Liver (tissue), 9 donors: ENCODE results near the gene CEP120. TPM values are rescaled to one million over a fixed set of nuclear protein-coding genes. Genes with fewer than 3 reads are reported as not detected.
A peak's percentile ranks its signal among the peaks of the same experiment; 100 is the strongest.

Experiments used
- DNase-seq: peaks from one replicate; pipeline ENCODE4 v3.0.0-alpha.2; 2017; ENCODE audit warnings: low spot score
- H3K27ac ChIP-seq, 2 donors: one replicate each; pipeline ENCODE4 v1.7.0; 2013; ENCODE audit warnings: inconsistent platforms in 2 of 2, low read length in 2 of 2, control low read depth in 1 of 2, low read depth in 1 of 2, mild to moderate bottlenecking in 1 of 2
- H3K27me3 ChIP-seq, 4 donors: one replicate each; pipeline versions ENCODE4 v1.6.1 to v1.7.0; 2013; ENCODE audit warnings: low read length in 3 of 4, inconsistent platforms in 1 of 4, mild to moderate bottlenecking in 1 of 4, moderate library complexity in 1 of 4; ENCODE audit not compliant: control insufficient read depth in 4 of 4, insufficient read depth in 4 of 4
- H3K36me3 ChIP-seq, 4 donors: one replicate each; pipeline versions ENCODE4 v1.6.1 to v1.7.0; 2013; ENCODE audit warnings: low read length in 3 of 4, mild to moderate bottlenecking in 3 of 4, low read depth in 1 of 4, moderate library complexity in 1 of 4; ENCODE audit not compliant: control insufficient read depth in 4 of 4, insufficient read depth in 3 of 4
- H3K4me1 ChIP-seq, 4 donors: one replicate each; pipeline versions ENCODE4 v1.6.1 to v1.7.0; 2013; ENCODE audit warnings: low read length in 3 of 4, mild to moderate bottlenecking in 3 of 4, moderate library complexity in 1 of 4; ENCODE audit not compliant: control insufficient read depth in 4 of 4, insufficient read depth in 4 of 4
- H3K4me3 ChIP-seq, 3 donors: one replicate each; pipeline versions ENCODE4 v1.6.1 to v1.7.0; 2013; ENCODE audit warnings: low read length in 3 of 3, control low read depth in 1 of 3, low read depth in 1 of 3, mild to moderate bottlenecking in 1 of 3
- H3K9ac ChIP-seq, 2 donors: one replicate each; pipeline ENCODE4 v1.7.0; 2013; ENCODE audit warnings: low read length in 2 of 2, mild to moderate bottlenecking in 2 of 2, moderate library complexity in 2 of 2, control low read depth in 1 of 2, low read depth in 1 of 2
- H3K9me3 ChIP-seq, 4 donors: one replicate each; pipeline versions ENCODE4 v1.6.1 to v1.7.0; 2013; ENCODE audit warnings: low read length in 3 of 4; ENCODE audit not compliant: control insufficient read depth in 4 of 4
- ATF3 ChIP-seq: IDR thresholded peaks from 2 replicates; pipeline ENCODE4 v1.6.1; 2016; ENCODE audit warnings: antibody characterized with exemption
- CTCF ChIP-seq: fragments of 150-350 bp; IDR thresholded peaks from 2 replicates; pipeline ENCODE4 v1.5.1; 2017; ENCODE audit warnings: improper control_type of control experiment, low read depth, low read length; ENCODE audit not compliant: missing input control
- EGR1 ChIP-seq, 2 donors: IDR thresholded peaks; 2 replicates each; pipeline ENCODE4 v1.6.1; 2016 to 2018; ENCODE audit warnings: antibody characterized with exemption in 2 of 2, low read depth in 2 of 2
- FOXA1 ChIP-seq: IDR thresholded peaks from 2 replicates; pipeline ENCODE4 v1.6.1; 2016; ENCODE audit warnings: antibody characterized with exemption
- FOXA2 ChIP-seq: IDR thresholded peaks from 2 replicates; pipeline ENCODE4 v1.6.1; 2016; ENCODE audit warnings: antibody characterized with exemption
- GABPA ChIP-seq, 2 donors: IDR thresholded peaks in 1 of 2; conservative IDR thresholded peaks in 1 of 2; 2 replicates each; pipeline ENCODE4 v1.6.1; 2016; ENCODE audit warnings: antibody characterized with exemption in 2 of 2, mild to moderate bottlenecking in 1 of 2, moderate library complexity in 1 of 2
- HNF4A ChIP-seq, 2 donors: conservative IDR thresholded peaks; 2 replicates each; pipeline ENCODE4 v1.6.1; 2016; ENCODE audit warnings: antibody characterized with exemption in 2 of 2, mild to moderate bottlenecking in 2 of 2
- HNF4G ChIP-seq: IDR thresholded peaks from 2 replicates; pipeline ENCODE4 v1.6.1; 2016; ENCODE audit warnings: antibody characterized with exemption
- JUND ChIP-seq, 2 donors: IDR thresholded peaks; 2 replicates each; pipeline ENCODE4 v1.6.1; 2016; ENCODE audit warnings: antibody characterized with exemption in 2 of 2
- NR2F2 ChIP-seq: IDR thresholded peaks from 2 replicates; pipeline ENCODE4 v1.6.1; 2016; ENCODE audit warnings: antibody characterized with exemption
- RAD21 ChIP-seq, 2 donors: IDR thresholded peaks; 2 replicates each; pipeline ENCODE4 v1.6.1; 2016; ENCODE audit warnings: antibody characterized with exemption in 2 of 2, mild to moderate bottlenecking in 2 of 2
- RXRA ChIP-seq, 2 donors: IDR thresholded peaks; 2 replicates each; pipeline ENCODE4 v1.6.1; 2017 to 2018; ENCODE audit warnings: antibody characterized with exemption in 2 of 2, mild to moderate bottlenecking in 1 of 2
- SP1 ChIP-seq: IDR thresholded peaks from 2 replicates; pipeline ENCODE4 v1.6.1; 2018; ENCODE audit warnings: antibody characterized with exemption, mild to moderate bottlenecking
- TAF1 ChIP-seq: conservative IDR thresholded peaks from 2 replicates; pipeline ENCODE4 v1.6.1; 2016; ENCODE audit warnings: antibody characterized with exemption, mild to moderate bottlenecking
- YY1 ChIP-seq: IDR thresholded peaks from 2 replicates; pipeline ENCODE4 v1.6.1; 2016; ENCODE audit warnings: antibody characterized with exemption, mild to moderate bottlenecking
- WGBS: extraction: QIAGEN DNeasy Blood & Tissue Kit; methylation state at CpG from one replicate; pipeline ENCODE4 v1.1.7; 2013; 5-methylcytosine and 5-hydroxymethylcytosine counted together
- polyA plus RNA-seq, 2 donors: library from polyadenylated mRNA; stranded (reverse) in 1 of 2; unstranded in 1 of 2; fragments of 200-250 nt in 1 of 2; fragments of >200 nt in 1 of 2; fragmentation: Nextera tagmentation in 1 of 2; extraction: Ambion mirVana in 1 of 2; gene quantifications; one replicate each; pipeline versions ENCODE4 v1.2.1 to v1.2.3, GENCODE V29; 2013 to 2015
- total RNA-seq, 2 donors: library from RNA; depleted of rRNA; stranded (reverse); fragments of >200 nt; gene quantifications; one replicate each; pipeline ENCODE4 v1.2.3, GENCODE V29; 2014
- TF ChIP-seq, protein P1 (sequence below): IDR thresholded peaks from 2 replicates; pipeline ENCODE4 v1.6.1; 2016; ENCODE audit warnings: antibody characterized with exemption
- TF ChIP-seq, protein P2 (sequence below): IDR thresholded peaks from 2 replicates; pipeline ENCODE4 v1.6.1; 2016; ENCODE audit warnings: antibody characterized with exemption, mild to moderate bottlenecking
- TF ChIP-seq, protein P3 (sequence below): IDR thresholded peaks from 2 replicates; pipeline ENCODE4 v1.6.1; 2016; ENCODE audit warnings: antibody characterized with exemption
- donor health status: healthy.
- donor health status: healthy.
- donor health status: healthy.
- donor health status: healthy.
- donor health status: healthy.

The CEP120 gene
- total and polyA plus RNA-seq, 4 donors, result 2.1 to 11.0 (median 6.7) TPM

GRCh38 chr5:123429221-123429954 is 6.2 kb upstream of the CEP120 start:
- 39% methylated on average over 3 of the region's 3 CpGs for WGBS
- H3K9me3 ChIP-seq, result no peaks in the 10 kb centered on the region
- no peak overlapping the region for H3K4me3 ChIP-seq
- H3K36me3 ChIP-seq, result no peaks in the 10 kb centered on the region
- H3K9ac ChIP-seq, result no peak overlapping the region
- DNase-seq, result no peak
- H3K27me3 ChIP-seq, result no peaks in the 10 kb centered on the region
- TF ChIP-seq HNF4A (conservative IDR thresholded peaks at IDR 0.05), result peak; percentile 17 to 58
- TF ChIP-seq SP1, result peak; percentile 1
- no peak for TF ChIP-seq CTCF
- peaks cover 2 to 23% (median 18%) of the 10 kb centered on the region in 4 donors for H3K4me1 ChIP-seq
- H3K27ac ChIP-seq, result peak overlapping the region; percentile 44 to 70

GRCh38 chr5:123428521-123429220 is 5.5 kb upstream of the CEP120 start:
- 42% methylated on average over 3 of the region's 3 CpGs for WGBS

More at GRCh38 chr5:123428521-123429220, 5.5 kb upstream of the CEP120 start:
- no peaks in the 10 kb centered on the region for H3K36me3 ChIP-seq
- peaks cover 2 to 23% (median 18%) of the 10 kb centered on the region in 4 donors for H3K4me1 ChIP-seq
- no peaks in the 10 kb centered on the region for H3K9me3 ChIP-seq
- H3K27me3 ChIP-seq, result no peaks in the 10 kb centered on the region
- TF ChIP-seq NR2F2 (no peak), EGR1 (IDR thresholded peaks at IDR 0.05; ENCODE audit: low read depth in 2 of 2) (no peak), RAD21 (IDR thresholded peaks at IDR 0.05) (no peak), GABPA (IDR thresholded peaks at IDR 0.05 in 1 of 2, conservative IDR thresholded peaks at IDR 0.05 in 1 of 2) (no peak), FOXA2 (no peak), TAF1 (no peak), SP1 (peak; percentile 92), HNF4A (conservative IDR thresholded peaks at IDR 0.05) (peak; percentile 64 to 69), ATF3 (peak; percentile 89), JUND (IDR thresholded peaks at IDR 0.05) (peak; percentile 32 to 55), RXRA (IDR thresholded peaks at IDR 0.05) (peak; percentile 64 to 82), CTCF (no peak), YY1 (peak; percentile 43), HNF4G (no peak), FOXA1 (no peak)
- TF ChIP-seq, protein P1, sequence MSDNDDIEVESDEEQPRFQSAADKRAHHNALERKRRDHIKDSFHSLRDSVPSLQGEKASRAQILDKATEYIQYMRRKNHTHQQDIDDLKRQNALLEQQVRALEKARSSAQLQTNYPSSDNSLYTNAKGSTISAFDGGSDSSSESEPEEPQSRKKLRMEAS, result no peak
- TF ChIP-seq, protein P2, sequence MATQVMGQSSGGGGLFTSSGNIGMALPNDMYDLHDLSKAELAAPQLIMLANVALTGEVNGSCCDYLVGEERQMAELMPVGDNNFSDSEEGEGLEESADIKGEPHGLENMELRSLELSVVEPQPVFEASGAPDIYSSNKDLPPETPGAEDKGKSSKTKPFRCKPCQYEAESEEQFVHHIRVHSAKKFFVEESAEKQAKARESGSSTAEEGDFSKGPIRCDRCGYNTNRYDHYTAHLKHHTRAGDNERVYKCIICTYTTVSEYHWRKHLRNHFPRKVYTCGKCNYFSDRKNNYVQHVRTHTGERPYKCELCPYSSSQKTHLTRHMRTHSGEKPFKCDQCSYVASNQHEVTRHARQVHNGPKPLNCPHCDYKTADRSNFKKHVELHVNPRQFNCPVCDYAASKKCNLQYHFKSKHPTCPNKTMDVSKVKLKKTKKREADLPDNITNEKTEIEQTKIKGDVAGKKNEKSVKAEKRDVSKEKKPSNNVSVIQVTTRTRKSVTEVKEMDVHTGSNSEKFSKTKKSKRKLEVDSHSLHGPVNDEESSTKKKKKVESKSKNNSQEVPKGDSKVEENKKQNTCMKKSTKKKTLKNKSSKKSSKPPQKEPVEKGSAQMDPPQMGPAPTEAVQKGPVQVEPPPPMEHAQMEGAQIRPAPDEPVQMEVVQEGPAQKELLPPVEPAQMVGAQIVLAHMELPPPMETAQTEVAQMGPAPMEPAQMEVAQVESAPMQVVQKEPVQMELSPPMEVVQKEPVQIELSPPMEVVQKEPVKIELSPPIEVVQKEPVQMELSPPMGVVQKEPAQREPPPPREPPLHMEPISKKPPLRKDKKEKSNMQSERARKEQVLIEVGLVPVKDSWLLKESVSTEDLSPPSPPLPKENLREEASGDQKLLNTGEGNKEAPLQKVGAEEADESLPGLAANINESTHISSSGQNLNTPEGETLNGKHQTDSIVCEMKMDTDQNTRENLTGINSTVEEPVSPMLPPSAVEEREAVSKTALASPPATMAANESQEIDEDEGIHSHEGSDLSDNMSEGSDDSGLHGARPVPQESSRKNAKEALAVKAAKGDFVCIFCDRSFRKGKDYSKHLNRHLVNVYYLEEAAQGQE, result peak; percentile 45
- TF ChIP-seq, protein P3, sequence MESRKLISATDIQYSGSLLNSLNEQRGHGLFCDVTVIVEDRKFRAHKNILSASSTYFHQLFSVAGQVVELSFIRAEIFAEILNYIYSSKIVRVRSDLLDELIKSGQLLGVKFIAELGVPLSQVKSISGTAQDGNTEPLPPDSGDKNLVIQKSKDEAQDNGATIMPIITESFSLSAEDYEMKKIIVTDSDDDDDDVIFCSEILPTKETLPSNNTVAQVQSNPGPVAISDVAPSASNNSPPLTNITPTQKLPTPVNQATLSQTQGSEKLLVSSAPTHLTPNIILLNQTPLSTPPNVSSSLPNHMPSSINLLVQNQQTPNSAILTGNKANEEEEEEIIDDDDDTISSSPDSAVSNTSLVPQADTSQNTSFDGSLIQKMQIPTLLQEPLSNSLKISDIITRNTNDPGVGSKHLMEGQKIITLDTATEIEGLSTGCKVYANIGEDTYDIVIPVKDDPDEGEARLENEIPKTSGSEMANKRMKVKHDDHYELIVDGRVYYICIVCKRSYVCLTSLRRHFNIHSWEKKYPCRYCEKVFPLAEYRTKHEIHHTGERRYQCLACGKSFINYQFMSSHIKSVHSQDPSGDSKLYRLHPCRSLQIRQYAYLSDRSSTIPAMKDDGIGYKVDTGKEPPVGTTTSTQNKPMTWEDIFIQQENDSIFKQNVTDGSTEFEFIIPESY, result peak; percentile 13
- no peak overlapping the region for H3K9ac ChIP-seq
- peak overlapping the region; percentile 44 to 70 for H3K27ac ChIP-seq
- no peak for DNase-seq
- peak overlapping the region in 1 of 3 donors; percentile 18 for H3K4me3 ChIP-seq
